ENCODE data around the gene MLH3.
"Not testable (repeated sequence)": the region's sequence is repeated elsewhere in the genome, so short reads cannot be mapped to it uniquely, and the experiment has no call there.

The MLH3 gene

GRCh38 chr14:75025876-75026275 is 25.4 kb downstream of the MLH3 start:
- no peak for DNase-seq (ENCODE audit: low spot score)

GRCh38 chr14:75025082-75025481 is 26.2 kb downstream of the MLH3 start:
- no peak for DNase-seq (ENCODE audit: low spot score)

- DNase-seq (ENCODE audit: low spot score), result peak; percentile 45
Measured at GRCh38 chr14:75023108-75023507, 28.2 kb downstream of the MLH3 start.

- DNase-seq (ENCODE audit: low spot score), result no peak
Measured at GRCh38 chr14:75022655-75023054, 28.6 kb downstream of the MLH3 start.

GRCh38 chr14:75018694-75019093 is 32.6 kb downstream of the MLH3 start:
- DNase-seq (ENCODE audit: low spot score), result no peak

DNA sequence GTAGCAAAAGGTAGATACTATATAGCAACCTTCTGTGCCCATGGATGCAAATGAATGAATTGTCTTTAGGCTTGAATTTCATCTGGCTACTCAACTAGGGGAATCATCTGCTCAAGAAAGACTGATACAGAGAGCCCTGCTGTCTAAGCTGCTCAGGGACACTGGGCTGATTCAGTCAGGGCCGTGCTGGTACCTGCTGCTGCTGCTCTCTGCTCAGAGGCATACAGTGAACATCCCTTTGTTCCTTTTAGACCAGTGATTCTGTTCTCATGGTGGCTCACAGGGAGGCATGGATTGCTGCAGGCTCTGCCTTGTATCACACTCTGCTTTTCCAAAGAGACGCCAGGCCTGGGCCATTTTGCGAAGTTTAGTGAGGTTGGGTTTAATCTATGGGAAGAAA is 34.5 kb downstream of the MLH3 start:
- DNase-seq (ENCODE audit: low spot score), result no peak

DNA sequence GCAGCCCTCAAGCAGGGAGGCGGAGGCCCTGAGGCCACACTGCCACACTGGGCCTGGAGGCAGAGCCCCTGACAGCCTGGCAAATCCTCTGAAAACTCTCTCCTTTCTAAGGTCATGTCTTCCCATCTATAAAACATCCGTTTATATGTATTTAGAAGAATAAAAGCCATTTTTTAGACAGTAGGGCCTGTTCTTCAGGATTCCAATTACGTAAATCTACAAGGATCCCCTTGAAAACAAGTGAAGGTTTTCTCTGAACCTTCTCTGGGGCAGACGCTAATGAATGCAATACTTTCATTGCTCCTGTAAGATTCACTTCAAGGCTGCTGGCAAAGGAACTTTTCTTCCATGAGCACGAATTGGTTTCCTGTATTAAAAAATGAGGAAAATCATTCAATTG is 35.8 kb downstream of the MLH3 start:
- peak; percentile 72 for DNase-seq (ENCODE audit: low spot score)

GRCh38 chr14:75013290-75013689 is 38.0 kb downstream of the MLH3 start:
- DNase-seq (ENCODE audit: low spot score), result no peak

GRCh38 chr14:75011356-75011994 is 39.8 kb downstream of the MLH3 start:
- peak; percentile 68 for DNase-seq (ENCODE audit: low spot score)

GRCh38 chr14:75010472-75011093 is 40.7 kb downstream of the MLH3 start:
- no peak for DNase-seq (ENCODE audit: low spot score)

DNA sequence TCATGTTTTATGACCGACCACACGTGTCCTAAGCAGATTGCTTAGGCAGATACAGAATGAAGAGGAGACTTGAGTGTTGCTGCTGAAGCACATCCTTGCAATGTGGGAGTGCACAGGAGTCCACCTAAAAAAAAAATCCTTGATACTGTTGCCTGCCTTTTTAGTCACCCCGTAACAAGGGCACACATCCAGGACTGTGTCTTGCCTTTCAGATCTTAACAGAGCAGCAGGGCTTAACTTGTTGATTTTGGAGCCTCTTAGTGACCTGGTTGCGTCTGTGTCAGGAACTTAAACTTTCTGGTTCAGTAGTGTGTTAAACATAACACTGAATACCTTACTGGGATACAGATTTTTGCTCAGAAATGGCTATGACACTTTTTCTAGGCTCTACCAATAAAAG is 42.1 kb downstream of the MLH3 start:
- no peak for DNase-seq (ENCODE audit: low spot score)

DNA sequence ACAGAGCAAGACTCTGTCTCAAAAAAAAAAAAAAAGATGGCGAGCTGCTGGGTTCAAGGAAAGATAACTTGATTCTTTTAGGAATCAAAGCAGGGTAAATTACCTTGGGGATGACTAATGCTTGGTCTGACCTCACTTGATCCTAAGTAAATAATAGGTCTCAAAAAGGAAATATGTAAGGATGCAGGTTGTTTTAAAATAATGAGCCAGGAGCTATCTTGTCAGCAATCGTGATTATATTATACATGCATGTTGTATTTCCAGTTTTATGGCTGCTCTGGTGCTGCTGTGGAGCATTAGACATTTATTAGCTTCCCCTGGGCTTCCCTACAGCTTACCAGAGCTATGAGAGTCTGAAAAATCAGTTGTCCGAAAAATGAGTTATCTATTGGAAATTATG is 45.9 kb downstream of the MLH3 start:
- no peak for DNase-seq (ENCODE audit: low spot score)

- no peak for DNase-seq (ENCODE audit: low spot score)
Measured at GRCh38 chr14:75003250-75004027, 47.8 kb downstream of the MLH3 start.

GRCh38 chr14:75002392-75003249 is 48.6 kb downstream of the MLH3 start, which contains the start of gene EIF2B2:
Gene EIF2B2 (plus strand): TSS chr14:75002921. CDS start chr14:75002991, 70 bp downstream.
- peak; percentile 92 for DNase-seq (ENCODE audit: low spot score)

- no peak for DNase-seq (ENCODE audit: low spot score)
Measured at GRCh38 chr14:75001899-75002298, 49.4 kb downstream of the MLH3 start.

DNA sequence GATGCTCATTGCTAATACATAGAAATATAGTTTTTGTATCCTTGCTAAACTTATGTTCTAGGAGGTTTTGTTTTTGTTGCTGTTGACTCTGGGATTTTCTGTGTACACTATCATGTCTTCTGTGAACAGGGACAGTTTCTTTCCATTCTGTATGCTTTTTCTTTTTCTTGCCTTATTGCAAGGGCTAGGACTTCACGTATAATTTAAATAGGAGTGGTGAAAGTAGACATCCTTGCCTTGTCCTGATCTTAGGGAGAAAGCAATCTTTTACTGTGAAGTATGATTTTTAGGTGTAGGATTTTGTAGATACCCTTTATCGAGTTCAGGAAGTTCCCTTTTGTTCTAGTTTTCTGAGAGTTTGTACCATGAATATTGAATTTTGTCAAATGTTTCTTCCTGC is 50.0 kb downstream of the MLH3 start:
- no peak for DNase-seq (ENCODE audit: low spot score)

DNA sequence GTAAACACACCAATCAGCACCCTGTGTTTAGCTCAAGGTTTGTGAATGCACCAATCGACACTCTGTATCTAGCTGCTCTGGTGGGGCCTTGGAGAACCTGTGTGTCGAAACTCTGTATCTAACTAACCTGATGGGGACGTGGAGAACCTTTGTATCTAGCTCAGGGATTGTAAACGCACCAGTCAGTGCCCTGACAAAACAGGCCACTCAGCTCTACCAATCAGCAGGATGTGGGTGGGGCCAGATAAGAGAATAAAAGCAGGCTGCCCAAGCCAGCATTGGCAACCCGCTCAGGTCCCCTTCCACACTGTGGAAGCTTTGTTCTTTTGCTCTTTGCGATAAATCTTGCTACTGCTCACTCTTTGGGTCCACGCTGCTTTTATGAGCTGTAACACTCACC is 55.5 kb downstream of the MLH3 start:
- DNase-seq (ENCODE audit: low spot score), result not testable (repeated sequence)

DNA sequence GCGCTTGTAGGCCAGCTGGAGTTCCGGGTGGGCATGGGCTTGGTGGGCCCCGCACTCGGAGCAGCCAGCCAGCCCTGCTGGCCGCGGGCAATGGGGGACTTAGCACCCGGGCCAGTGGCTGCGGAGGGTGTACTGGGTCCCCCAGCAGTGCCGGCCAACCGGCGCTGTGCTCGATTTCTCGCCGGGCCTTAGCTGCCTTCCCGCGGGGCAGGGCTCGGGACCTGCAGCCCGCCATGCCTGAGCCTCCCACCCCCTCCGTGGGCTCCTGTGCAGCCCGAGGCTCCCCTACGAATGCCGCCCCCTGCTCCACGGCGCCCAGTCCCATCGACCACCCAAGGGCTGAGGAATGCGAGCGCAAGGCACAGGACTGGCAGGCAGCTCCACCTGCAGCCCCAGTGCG is 57.1 kb downstream of the MLH3 start:
- not testable (repeated sequence) for DNase-seq (ENCODE audit: low spot score)

DNA sequence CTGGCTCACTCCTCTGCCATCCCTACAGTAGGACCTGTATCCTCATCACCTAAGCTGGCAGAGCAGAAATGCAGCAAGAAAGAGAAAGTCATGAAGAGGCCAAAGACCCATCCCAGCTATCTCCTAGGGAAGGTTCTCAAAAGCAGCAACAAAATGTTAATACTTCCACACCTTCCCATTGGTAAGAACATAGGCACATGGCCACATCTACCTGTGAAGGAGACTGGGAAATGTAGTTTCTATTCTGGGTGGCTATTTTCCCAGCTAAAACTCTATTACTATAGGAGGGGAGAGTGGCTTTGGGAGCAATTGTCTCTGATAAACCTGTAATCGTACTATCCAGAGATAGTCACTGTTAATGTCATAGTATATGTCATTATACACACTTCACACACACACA is 62.3 kb downstream of the MLH3 start:
- DNase-seq (ENCODE audit: low spot score), result no peak

DNA sequence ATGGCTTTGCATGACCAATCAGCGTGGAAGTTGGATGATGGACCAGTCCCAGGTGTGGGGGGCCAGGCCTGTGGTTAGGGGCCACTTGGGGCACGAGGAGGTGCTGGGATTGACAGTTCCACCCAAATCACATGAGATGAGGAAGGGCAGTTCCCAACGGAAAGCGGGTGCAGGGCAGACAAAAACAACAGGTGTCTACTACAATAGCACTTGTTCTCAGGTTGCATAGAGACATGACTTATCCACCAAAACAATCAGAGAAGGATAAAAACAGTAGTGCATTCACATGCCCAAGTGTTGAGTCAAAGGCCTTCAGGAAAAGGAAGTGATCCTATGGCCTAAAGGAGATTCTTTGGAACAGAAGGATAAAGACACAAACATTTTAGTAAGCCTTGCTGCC is 63.1 kb downstream of the MLH3 start:
- DNase-seq (ENCODE audit: low spot score), result peak; percentile 32

GRCh38 chr14:74985806-74986205 is 65.5 kb downstream of the MLH3 start:
- no peak for DNase-seq (ENCODE audit: low spot score)

GRCh38 chr14:74985028-74985310 is 66.3 kb downstream of the MLH3 start:
- no peak for DNase-seq (ENCODE audit: low spot score)

Data from COLO829 (cell line).